Measurements from ENCODE around the gene FIP1L1. TPM values are rescaled to one million over a fixed set of nuclear protein-coding genes. Genes with fewer than 3 reads are reported as not detected.
A peak's percentile ranks its signal among the peaks of the same experiment; 100 is the strongest.

FIP1L1 gene
- total and polyA plus RNA-seq, 2 of the 13 experiments (the other 11 are each of a cell fraction or from before 2014, with no cell fraction given), result 14.9 to 69.4 TPM

DNA sequence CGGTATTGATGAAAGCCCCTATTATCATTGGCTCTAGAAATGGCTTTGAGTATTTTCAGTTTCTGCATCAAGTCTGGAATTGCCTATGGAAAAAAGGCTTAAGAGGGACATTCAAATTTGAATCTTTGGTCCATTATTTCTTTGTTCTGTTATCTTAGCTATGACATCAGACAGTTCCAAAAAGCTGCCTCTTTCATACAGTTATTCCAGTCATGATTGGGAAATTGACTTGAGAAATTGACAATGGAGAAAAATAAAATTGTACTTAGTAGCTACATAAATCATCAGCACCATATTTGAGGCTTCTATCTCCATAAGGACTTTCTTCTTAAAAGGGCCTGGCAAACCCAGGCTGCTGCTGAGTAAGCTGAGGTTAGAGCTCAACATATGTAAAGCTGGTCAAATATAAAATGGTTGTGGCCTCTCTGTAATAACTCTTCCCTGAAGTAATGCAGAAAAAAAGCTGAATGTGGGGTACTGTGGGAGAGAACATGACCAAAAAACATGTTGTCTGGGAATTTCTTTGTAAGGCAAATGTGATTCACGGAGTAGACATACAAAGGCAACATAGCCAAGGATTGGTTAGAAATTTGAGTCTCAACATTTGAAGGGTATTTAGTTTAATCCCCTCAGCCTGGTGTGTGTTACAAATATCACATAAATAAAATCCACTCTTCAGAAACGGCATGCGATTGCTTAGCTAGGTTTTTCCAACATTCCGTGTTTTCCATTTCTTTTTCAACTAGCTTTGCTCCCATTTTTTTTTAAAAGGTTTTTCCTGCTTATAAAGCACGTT is 112.9 kb downstream of the FIP1L1 start:
- no peak for TF ChIP-seq ZNF460 (CRISPR knock-in tag; IDR thresholded peaks at IDR 0.05; ENCODE audit: borderline replicate concordance)
- no peak for TF ChIP-seq RFXAP (CRISPR knock-in tag; IDR thresholded peaks at IDR 0.05; ENCODE audit: borderline replicate concordance)
- no peak for TF ChIP-seq CCAR2 (optimal IDR thresholded peaks at IDR 0.05; ENCODE audit: low read depth, low read length)
- no peak for TF ChIP-seq SAFB2 (CRISPR knock-in tag; IDR thresholded peaks at IDR 0.05; ENCODE audit: borderline replicate concordance, low read depth)
- no peak for TF ChIP-seq FOXA3 (CRISPR knock-in tag; IDR thresholded peaks at IDR 0.05)
- H3K4me2 ChIP-seq (ENCODE audit: low read depth, low read length), result no peak overlapping the region
- H3K4me1 ChIP-seq (ENCODE audit: insufficient read depth, low read length), result no peaks in the 10 kb centered on the region
- no peaks in the 10 kb centered on the region for H3K36me3 ChIP-seq (replicated peaks in 1 of 2; ENCODE audit: control insufficient read depth in 1 of 2, insufficient read depth in 2 of 2, low read length in 2 of 2)
- ChIA-PET CTCF (ENCODE audit: low intra/inter-chr PET ratio, low total read pairs) (interaction anchor here (1.7 kb wide), 1 partner anchor 743 kb away, joined by 17 read pairs; no protein-coding TSS in a partner anchor), POLR2A (no interaction called here)
- H2AFZ ChIP-seq (ENCODE audit: low read length), result no peak overlapping the region
- DNase-seq (ENCODE audit: low spot score), result no peak
- 50% methylated on average over 6 of the region's 6 CpGs for WGBS (ENCODE audit: low lambda C conversion rate)
- no peak overlapping the region for H3K4me3 ChIP-seq (replicated peaks in 1 of 3; ENCODE audit: insufficient read depth in 1 of 3, low read depth in 2 of 3, low read length in 3 of 3)
- H3K27ac ChIP-seq (ENCODE audit: extremely low read length, insufficient read depth, low read length), result no peak overlapping the region
- no peaks in the 10 kb centered on the region for H3K9me3 ChIP-seq (ENCODE audit: low read length)
- no peak overlapping the region for H3K9ac ChIP-seq (ENCODE audit: insufficient read depth, low read depth, low read length)
- BruUV-seq (replicated peaks), result no TSS peak
- no peaks in the 10 kb centered on the region for H4K20me1 ChIP-seq (ENCODE audit: insufficient read depth, low read length)
- no peak for FAIRE-seq
- H3K79me2 ChIP-seq (ENCODE audit: insufficient read depth, low read length), result no peaks in the 10 kb centered on the region
- 0 out of 5 replicates have a peak, but pooled peaks cover 0 to 3% of the 10 kb centered on the region in 2 experiments for H3K27me3 ChIP-seq (ENCODE audit: control insufficient read depth in 1 of 2, insufficient read depth in 2 of 2, low read length in 2 of 2)
- ATAC-seq, result no peak
- intact Hi-C loops (cut with micrococcal nuclease; ENCODE audit: unreplicated experiment) (loop anchor here (5.0 to 10.0 kb wide), 2 partner anchors 214 to 742 kb away; no protein-coding TSS in a partner anchor), in situ Hi-C loops (cut with HindIII; ENCODE audit: extremely low pct_ligation_motif_present, low pct_unique_long_range_greater_than_20kb) (loop anchor here (25.0 kb wide), 1 partner anchor 747 kb away; the partner anchor contains the start of gene PDGFRA)

DNA sequence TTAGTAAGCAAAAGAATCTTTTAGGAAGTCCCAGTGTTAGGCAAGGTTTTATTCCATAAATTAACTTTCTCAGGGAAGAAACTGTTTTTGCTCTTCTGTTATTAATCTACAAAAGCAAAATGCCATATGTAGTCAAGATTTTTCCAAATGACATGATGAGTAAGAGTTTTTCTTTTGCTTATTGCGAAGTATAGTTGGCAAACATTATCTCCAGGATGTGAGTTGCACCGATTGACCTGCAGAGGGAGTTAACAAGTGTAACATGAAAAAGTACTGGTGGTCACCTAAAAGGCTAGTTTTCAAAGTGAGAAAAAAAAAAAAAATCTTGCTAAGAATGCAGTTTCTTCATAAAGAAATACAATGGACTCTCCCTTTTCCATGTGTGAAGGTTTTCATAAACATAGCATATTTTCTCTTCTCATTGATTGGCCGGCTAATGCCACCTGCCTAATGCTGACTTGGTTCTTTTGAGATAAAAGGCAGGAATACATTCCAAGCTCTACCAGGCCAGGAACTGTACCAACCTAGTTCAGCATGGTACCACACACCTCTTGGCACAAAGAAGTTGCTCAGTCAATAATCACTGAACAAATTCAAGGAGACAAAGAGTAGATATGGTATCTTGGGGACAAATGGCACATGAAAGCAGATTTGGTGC is 113.7 kb downstream of the FIP1L1 start:
- ATAC-seq, result peak; percentile 75
- no peaks in the 10 kb centered on the region for H3K9me3 ChIP-seq (ENCODE audit: low read length)
- in situ Hi-C loops (cut with HindIII; ENCODE audit: extremely low pct_ligation_motif_present, low pct_unique_long_range_greater_than_20kb), result loop anchor here (25.0 kb wide), 1 partner anchor 746 kb away; the partner anchor contains the start of gene PDGFRA
- no peak overlapping the region for H3K27ac ChIP-seq (ENCODE audit: extremely low read length, insufficient read depth, low read length)
- no peak overlapping the region for H2AFZ ChIP-seq (ENCODE audit: low read length)
- no peak overlapping the region for H3K4me2 ChIP-seq (ENCODE audit: low read depth, low read length)
- FAIRE-seq, result peak; percentile 67
- no peaks in the 10 kb centered on the region for H3K79me2 ChIP-seq (ENCODE audit: insufficient read depth, low read length)
- no peak overlapping the region for H3K4me3 ChIP-seq (replicated peaks in 1 of 3; ENCODE audit: insufficient read depth in 1 of 3, low read depth in 2 of 3, low read length in 3 of 3)
- H3K9ac ChIP-seq (ENCODE audit: insufficient read depth, low read depth, low read length), result no peak overlapping the region
- H3K27me3 ChIP-seq (ENCODE audit: control insufficient read depth in 1 of 2, insufficient read depth in 2 of 2, low read length in 2 of 2), result no peaks in the 10 kb centered on the region; a peak in 1 of 5 replicates
- H3K36me3 ChIP-seq (replicated peaks in 1 of 2; ENCODE audit: control insufficient read depth in 1 of 2, insufficient read depth in 2 of 2, low read length in 2 of 2), result no peaks in the 10 kb centered on the region
- intact Hi-C loops (cut with micrococcal nuclease; ENCODE audit: unreplicated experiment), result loop anchor here (5.0 to 10.0 kb wide), 2 partner anchors 214 to 741 kb away; no protein-coding TSS in a partner anchor
- POLR2A ChIA-PET, result no interaction called here
- H3K4me1 ChIP-seq (ENCODE audit: insufficient read depth, low read length), result no peaks in the 10 kb centered on the region
- no peaks in the 10 kb centered on the region for H4K20me1 ChIP-seq (ENCODE audit: insufficient read depth, low read length)
- BruUV-seq (replicated peaks), result no TSS peak
- 21% methylated on average over 3 of the region's 3 CpGs for WGBS (ENCODE audit: low lambda C conversion rate)
- CTCF ChIA-PET (ENCODE audit: low intra/inter-chr PET ratio, low total read pairs), result interaction anchor here (0.7 to 1.7 kb wide), 2 partner anchors 120 to 743 kb away, joined by 4 to 17 read pairs; no protein-coding TSS in a partner anchor
- peak; percentile 40 for DNase-seq (ENCODE audit: low spot score)
- TF ChIP-seq ZNF232 (CRISPR knock-in tag; IDR thresholded peaks at IDR 0.05; ENCODE audit: borderline replicate concordance), result no peak
- no peak for TF ChIP-seq RBFOX2 (IDR thresholded peaks at IDR 0.05; ENCODE audit: low read depth, low read length)
- TF ChIP-seq, protein P1, sequence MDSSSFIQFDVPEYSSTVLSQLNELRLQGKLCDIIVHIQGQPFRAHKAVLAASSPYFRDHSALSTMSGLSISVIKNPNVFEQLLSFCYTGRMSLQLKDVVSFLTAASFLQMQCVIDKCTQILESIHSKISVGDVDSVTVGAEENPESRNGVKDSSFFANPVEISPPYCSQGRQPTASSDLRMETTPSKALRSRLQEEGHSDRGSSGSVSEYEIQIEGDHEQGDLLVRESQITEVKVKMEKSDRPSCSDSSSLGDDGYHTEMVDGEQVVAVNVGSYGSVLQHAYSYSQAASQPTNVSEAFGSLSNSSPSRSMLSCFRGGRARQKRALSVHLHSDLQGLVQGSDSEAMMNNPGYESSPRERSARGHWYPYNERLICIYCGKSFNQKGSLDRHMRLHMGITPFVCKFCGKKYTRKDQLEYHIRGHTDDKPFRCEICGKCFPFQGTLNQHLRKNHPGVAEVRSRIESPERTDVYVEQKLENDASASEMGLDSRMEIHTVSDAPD (CRISPR knock-in tag; IDR thresholded peaks at IDR 0.05), result no peak
- TF ChIP-seq SUZ12 (IDR thresholded peaks at IDR 0.05; ENCODE audit: low read depth, low read length), result no peak
- TF ChIP-seq GZF1 (CRISPR knock-in tag; IDR thresholded peaks at IDR 0.05), result no peak
- no peak for TF ChIP-seq ELF4 (CRISPR knock-in tag; IDR thresholded peaks at IDR 0.05; ENCODE audit: borderline replicate concordance)
- TF ChIP-seq STAG1 (CRISPR knock-in tag; IDR thresholded peaks at IDR 0.05), result peak; percentile 57
- TF ChIP-seq KMT2B (CRISPR knock-in tag; IDR thresholded peaks at IDR 0.05), result no peak
- no peak for TF ChIP-seq PTBP1 (IDR thresholded peaks at IDR 0.05; ENCODE audit: low read depth, low read length, poor library complexity, severe bottlenecking)
- TF ChIP-seq ZNF614 (CRISPR knock-in tag; IDR thresholded peaks at IDR 0.05; ENCODE audit: borderline replicate concordance), result no peak
- no peak for TF ChIP-seq FOXP1 (IDR thresholded peaks at IDR 0.05)
- TF ChIP-seq FOXP1 (CRISPR knock-in tag; IDR thresholded peaks at IDR 0.05), result no peak
